ENCODE data around the gene TENM3. TPM values are rescaled to one million over a fixed set of nuclear protein-coding genes. Genes with fewer than 3 reads are reported as not detected.

The TENM3 gene
- total RNA-seq, 2 donors from 2014 or later: 39.5 to 51.9 TPM

DNA sequence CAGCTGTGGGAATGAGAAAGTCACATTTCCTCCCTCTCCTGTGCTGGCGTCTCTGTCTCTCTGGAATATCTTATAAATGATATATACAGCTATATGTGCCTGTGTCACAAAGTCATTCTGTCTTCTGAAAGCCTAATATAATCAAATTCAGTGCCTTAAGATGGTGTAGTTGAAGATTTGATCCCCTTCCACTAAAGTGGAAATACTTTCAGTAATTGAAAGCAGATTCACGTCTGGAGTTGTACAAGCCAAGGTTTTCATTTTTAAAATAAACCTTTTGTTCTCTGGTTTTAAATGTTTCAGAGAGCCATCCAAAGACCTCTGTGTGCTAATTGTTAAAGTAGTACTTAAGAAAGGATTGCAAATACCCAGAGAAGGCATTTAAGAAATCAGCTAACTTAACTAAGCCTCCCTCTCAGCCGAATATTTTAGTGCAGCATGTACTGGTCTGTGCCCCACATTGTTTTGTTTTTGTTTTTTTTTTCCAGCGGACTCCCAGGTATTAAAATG is 206.8 kb downstream of the TENM3 start:
- TF ChIP-seq, protein P1, sequence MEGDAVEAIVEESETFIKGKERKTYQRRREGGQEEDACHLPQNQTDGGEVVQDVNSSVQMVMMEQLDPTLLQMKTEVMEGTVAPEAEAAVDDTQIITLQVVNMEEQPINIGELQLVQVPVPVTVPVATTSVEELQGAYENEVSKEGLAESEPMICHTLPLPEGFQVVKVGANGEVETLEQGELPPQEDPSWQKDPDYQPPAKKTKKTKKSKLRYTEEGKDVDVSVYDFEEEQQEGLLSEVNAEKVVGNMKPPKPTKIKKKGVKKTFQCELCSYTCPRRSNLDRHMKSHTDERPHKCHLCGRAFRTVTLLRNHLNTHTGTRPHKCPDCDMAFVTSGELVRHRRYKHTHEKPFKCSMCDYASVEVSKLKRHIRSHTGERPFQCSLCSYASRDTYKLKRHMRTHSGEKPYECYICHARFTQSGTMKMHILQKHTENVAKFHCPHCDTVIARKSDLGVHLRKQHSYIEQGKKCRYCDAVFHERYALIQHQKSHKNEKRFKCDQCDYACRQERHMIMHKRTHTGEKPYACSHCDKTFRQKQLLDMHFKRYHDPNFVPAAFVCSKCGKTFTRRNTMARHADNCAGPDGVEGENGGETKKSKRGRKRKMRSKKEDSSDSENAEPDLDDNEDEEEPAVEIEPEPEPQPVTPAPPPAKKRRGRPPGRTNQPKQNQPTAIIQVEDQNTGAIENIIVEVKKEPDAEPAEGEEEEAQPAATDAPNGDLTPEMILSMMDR (conservative IDR thresholded peaks at IDR 0.05): no peak
- no peak for DNase-seq
- peaks cover 2% of the 10 kb centered on the region for H3K4me1 ChIP-seq (ENCODE audit: control insufficient read depth, insufficient read depth, low read length)
- Mint-ChIP-seq H3K4me1 (peaks cover 47% of the 10 kb centered on the region), H3K36me3 (ENCODE audit: low read depth) (no peaks in the 10 kb centered on the region), H3K27me3 (ENCODE audit: insufficient read depth) (peaks cover 12% of the 10 kb centered on the region), H3K27ac (peak overlapping the region; percentile 58), H3K4me3 (peak overlapping the region; percentile 83), H3K9me3 (no peaks in the 10 kb centered on the region)
- H3K9me3 ChIP-seq (ENCODE audit: control insufficient read depth, low read length): no peaks in the 10 kb centered on the region
- peak overlapping the region; percentile 70 for H3K9ac ChIP-seq (ENCODE audit: extremely low read depth, low read length, poor library complexity, severe bottlenecking)
- H3K27ac ChIP-seq (ENCODE audit: low read depth, low read length): peak overlapping the region; percentile 74
- no peaks in the 10 kb centered on the region for H3K36me3 ChIP-seq (ENCODE audit: control insufficient read depth, insufficient read depth, low read length)
- peaks cover 7% of the 10 kb centered on the region for H3K27me3 ChIP-seq (ENCODE audit: control insufficient read depth, insufficient read depth, low read length, poor library complexity, severe bottlenecking)
- 5% methylated on average over 3 of the region's 4 CpGs; no CpG with 5 or more reads in 1 of the 2 experiments for whole genome bisulfite sequencing, 2 experiments (ENCODE audit: insufficient coverage in 1 of 2, insufficient read length in 1 of 2)
- H3K4me3 ChIP-seq (ENCODE audit: low read length): peak overlapping the region; percentile 95

DNA sequence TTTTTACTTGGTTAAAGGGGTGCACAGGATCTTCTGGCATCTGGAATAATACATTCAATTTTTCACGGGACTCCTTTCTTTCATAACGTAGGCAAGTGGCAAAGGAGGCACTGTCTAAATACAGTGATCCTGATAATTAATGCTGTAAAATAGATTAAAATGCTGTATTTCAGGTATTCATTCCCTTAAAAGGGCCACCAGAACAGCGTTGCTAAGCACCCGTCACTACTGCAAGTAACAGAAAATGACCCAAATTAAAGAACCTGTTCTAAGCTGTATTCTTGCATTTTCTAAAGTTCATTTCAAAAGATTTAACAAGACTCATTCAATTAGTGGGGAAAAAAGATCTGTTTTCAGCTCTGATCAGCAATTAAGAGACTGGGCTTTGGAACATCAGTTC is 208.2 kb downstream of the TENM3 start:
- H3K4me3 Mint-ChIP-seq: no peak overlapping the region
- Histone ChIP-seq H3K27me3 (ENCODE audit: control insufficient read depth, insufficient read depth, low read length, poor library complexity, severe bottlenecking) (peaks cover 7% of the 10 kb centered on the region), H3K4me3 (ENCODE audit: low read length) (peak overlapping the region; percentile 95), H3K27ac (ENCODE audit: low read depth, low read length) (no peak overlapping the region), H3K9me3 (ENCODE audit: control insufficient read depth, low read length) (no peaks in the 10 kb centered on the region), H3K4me1 (ENCODE audit: control insufficient read depth, insufficient read depth, low read length) (peaks cover 2% of the 10 kb centered on the region), H3K36me3 (ENCODE audit: control insufficient read depth, insufficient read depth, low read length) (no peaks in the 10 kb centered on the region), H3K9ac (ENCODE audit: extremely low read depth, low read length, poor library complexity, severe bottlenecking) (no peak overlapping the region)
- no peak overlapping the region for H3K27ac Mint-ChIP-seq
- H3K9me3 Mint-ChIP-seq: no peaks in the 10 kb centered on the region
- H3K4me1 Mint-ChIP-seq: peaks cover 58% of the 10 kb centered on the region
- WGBS, 2 experiments (ENCODE audit: insufficient coverage in 1 of 2, insufficient read length in 1 of 2): 80 to 84% methylated on average over 2 to 4 of the region's 4 CpGs
- peaks cover 12% of the 10 kb centered on the region for H3K27me3 Mint-ChIP-seq (ENCODE audit: insufficient read depth)
- no peak for DNase-seq
- peaks cover 2% of the 10 kb centered on the region for H3K36me3 Mint-ChIP-seq (ENCODE audit: low read depth)
- TF ChIP-seq, protein P1 (conservative IDR thresholded peaks at IDR 0.05): no peak

DNA sequence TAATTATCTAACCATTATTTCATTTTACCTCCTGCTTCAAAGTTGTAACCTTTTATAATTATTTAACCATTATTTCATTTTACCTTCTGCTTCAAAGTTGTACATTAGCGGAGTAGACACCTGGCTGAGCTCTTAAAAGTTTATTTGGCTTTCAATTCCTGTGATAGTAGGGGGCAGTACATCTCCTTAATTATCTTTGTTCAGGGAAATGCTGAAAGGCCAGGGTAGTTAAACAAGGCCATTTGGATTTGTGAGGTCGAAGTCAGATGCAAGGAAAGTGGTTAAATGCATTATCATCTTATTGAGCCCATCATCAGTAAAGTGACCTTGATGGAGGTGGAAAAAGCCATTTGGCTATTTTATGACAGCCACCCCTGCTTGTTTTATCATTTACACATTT is 210.6 kb downstream of the TENM3 start:
- no peaks in the 10 kb centered on the region for H3K27me3 Mint-ChIP-seq (ENCODE audit: insufficient read depth)
- no peak overlapping the region for H3K27ac ChIP-seq (ENCODE audit: low read depth, low read length)
- no peak overlapping the region for H3K4me3 ChIP-seq (ENCODE audit: low read length)
- DNase-seq: no peak
- WGBS, 2 experiments (ENCODE audit: insufficient coverage in 1 of 2, insufficient read length in 1 of 2): 53 to 69% methylated on average over 2 of the region's 2 CpGs
- TF ChIP-seq, protein P1 (conservative IDR thresholded peaks at IDR 0.05): no peak
- H3K4me1 ChIP-seq (ENCODE audit: control insufficient read depth, insufficient read depth, low read length): peaks cover 2% of the 10 kb centered on the region
- H3K9me3 Mint-ChIP-seq: no peaks in the 10 kb centered on the region
- no peak overlapping the region for H3K4me3 Mint-ChIP-seq
- H3K36me3 Mint-ChIP-seq (ENCODE audit: low read depth): peaks cover 4% of the 10 kb centered on the region
- H3K9ac ChIP-seq (ENCODE audit: extremely low read depth, low read length, poor library complexity, severe bottlenecking): no peak overlapping the region
- H3K27ac Mint-ChIP-seq: no peak overlapping the region
- peaks cover 46% of the 10 kb centered on the region for H3K4me1 Mint-ChIP-seq
- H3K9me3 ChIP-seq (ENCODE audit: control insufficient read depth, low read length): no peaks in the 10 kb centered on the region
- H3K36me3 ChIP-seq (ENCODE audit: control insufficient read depth, insufficient read depth, low read length): no peaks in the 10 kb centered on the region
- no peaks in the 10 kb centered on the region for H3K27me3 ChIP-seq (ENCODE audit: control insufficient read depth, insufficient read depth, low read length, poor library complexity, severe bottlenecking)

Measured in endodermal cell (in vitro differentiated cells).